ENCODE data around the gene GADD45A. TPM values are rescaled to one million over a fixed set of nuclear protein-coding genes. Genes with fewer than 3 reads are reported as not detected.

The GADD45A gene
- total RNA-seq, 2 donors from 2014 or later: 26.3 to 78.8 TPM

DNA sequence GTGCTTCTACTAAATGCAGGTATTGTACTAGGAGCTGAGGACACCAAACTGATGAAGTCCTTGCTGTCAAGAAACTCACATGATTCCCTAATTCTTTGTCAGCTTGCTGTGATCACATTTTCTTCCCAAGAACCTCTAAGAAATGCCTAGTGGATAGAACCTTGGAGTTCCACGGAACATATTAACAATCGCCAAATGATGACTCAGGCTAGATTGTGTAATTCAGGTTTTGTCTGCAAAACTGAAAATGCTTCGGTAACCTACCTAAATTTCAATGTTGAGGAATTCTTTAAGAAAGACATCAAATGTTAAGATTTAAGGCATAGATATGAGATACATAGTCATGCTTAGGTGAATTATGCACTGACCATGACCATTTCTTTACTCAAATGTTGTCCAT, 1.7 kb upstream of the GADD45A start:
- ATAC-seq (no peak), DNase-seq (ENCODE audit: low spot score in 2 of 2) (no peak)
- H3K9me3 Mint-ChIP-seq: no peaks in the 10 kb centered on the region
- H3K36me3 Mint-ChIP-seq: peaks cover 11 to 26% of the 10 kb centered on the region in 2 donors
- H3K27ac Mint-ChIP-seq: peak overlapping the region in 1 of 2 donors; percentile 99

DNA sequence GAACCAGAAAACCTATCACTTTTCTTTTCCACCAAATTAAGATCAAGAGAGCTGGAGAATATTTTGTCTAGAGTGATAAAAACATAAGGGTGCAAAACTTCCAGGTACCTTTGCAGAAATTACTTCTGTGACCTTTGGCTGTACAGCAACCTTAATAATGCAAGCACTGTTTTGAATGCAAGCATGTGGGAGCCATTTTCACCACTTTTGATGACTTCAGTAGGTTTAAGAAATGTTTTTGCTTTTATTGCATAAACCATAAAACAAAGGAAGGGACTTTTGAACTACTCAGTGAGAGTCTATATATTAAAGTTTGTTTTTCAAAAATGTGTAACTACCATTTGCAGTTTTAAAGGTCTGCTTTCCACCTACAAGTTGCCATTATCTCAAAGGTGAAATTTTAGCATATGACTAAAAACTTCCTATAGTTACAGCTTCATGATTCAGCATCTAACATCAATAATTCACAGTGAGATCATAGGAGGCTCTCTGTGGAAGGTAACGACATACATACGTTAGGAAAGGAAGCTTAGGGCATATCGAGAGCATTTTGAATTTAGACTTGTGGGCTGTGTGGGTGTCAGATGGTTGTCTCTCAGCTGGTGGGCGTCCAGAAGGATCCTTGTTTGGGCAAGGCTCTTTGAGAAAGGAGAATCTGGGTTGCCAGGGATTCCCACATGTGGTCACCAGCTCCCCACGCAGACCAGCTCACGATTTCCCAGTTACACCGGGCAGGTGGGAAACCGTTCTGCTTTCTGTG, 1.1 kb upstream of the GADD45A start:
- peak; percentile 35 to 73 for DNase-seq (ENCODE audit: low spot score in 2 of 2)
- peak; percentile 28 to 39 for ATAC-seq
- peak overlapping the region; percentile 97 to 99 for H3K27ac Mint-ChIP-seq
- H3K9me3 Mint-ChIP-seq: no peaks in the 10 kb centered on the region
- peaks cover 15 to 31% of the 10 kb centered on the region in 2 donors for H3K36me3 Mint-ChIP-seq

DNA sequence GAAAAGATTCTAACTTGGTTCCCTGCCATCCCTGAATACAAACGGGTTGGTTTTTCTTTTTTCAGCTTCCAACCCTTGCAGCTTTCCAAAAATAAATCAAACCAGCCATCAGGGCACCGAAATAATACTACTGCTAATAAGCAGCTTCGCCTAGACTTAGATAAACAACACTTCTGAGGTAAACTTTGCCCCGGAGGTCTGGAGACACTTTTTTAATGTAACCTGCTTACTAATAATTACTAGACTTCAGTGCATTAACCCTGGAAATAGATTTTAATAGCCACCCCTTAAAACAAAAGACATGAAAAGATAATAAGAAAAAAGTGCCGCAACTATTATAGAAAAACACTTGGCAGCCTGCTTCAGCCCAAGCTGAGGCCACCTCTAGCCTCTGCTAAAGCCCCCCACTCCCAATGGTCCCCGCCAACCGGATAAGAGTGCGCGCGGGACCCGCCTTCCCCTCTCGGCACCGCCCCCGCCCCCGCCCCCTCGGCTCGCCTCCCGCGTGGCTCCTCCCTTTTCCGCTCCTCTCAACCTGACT, 405 bp upstream of the GADD45A start:
- peaks cover 19 to 31% of the 10 kb centered on the region in 2 donors for H3K36me3 Mint-ChIP-seq
- no peaks in the 10 kb centered on the region for H3K9me3 Mint-ChIP-seq
- DNase-seq (ENCODE audit: low spot score in 2 of 2): no peak
- H3K27ac Mint-ChIP-seq: peak overlapping the region; percentile 97 to 99
- no peak for ATAC-seq

- H3K9me3 Mint-ChIP-seq: no peaks in the 10 kb centered on the region
- peak overlapping the region; percentile 97 to 99 for H3K27ac Mint-ChIP-seq
- peak; percentile 57 to 75 for DNase-seq (ENCODE audit: low spot score in 2 of 2)
- H3K36me3 Mint-ChIP-seq: peaks cover 19 to 31% of the 10 kb centered on the region in 2 donors
- peak; percentile 8 to 18 for ATAC-seq
These were observed 711 bp downstream of the GADD45A start for GRCh38 chr1:67685558-67686266.

DNA sequence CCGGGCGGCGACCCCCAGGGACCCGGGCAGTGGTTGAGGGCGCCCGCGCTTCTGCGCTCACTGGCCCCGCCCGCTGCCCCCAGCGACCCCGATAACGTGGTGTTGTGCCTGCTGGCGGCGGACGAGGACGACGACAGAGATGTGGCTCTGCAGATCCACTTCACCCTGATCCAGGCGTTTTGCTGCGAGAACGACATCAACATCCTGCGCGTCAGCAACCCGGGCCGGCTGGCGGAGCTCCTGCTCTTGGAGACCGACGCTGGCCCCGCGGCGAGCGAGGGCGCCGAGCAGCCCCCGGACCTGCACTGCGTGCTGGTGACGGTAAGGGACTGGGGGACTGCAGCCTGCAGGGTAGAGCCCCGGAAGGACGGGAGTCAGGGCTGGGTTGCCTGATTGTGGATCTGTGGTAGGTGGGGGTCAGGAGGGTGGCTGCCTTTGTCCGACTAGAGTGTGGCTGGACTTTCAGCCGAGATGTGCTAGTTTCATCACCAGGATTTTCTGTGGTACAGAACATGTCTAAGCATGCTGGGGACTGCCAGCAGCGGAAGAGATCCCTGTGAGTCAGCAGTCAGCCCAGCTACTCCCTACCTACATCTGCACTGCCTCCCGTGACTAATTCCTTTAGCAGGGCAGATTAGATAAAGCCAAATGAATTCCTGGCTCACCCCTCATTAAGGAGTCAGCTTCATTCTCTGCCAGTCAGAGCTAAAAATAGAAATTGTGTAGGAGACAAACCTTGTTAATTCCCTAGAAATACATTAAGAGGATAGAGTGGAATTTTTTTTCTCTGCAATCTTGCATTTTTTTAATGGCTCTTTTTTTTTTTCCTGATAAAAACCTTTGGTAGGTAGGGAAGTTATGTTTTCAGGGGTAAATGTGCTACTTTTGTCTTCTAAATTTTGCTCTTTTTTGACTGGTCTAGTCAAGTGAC, 1.5 kb downstream of the GADD45A start:
- Mint-ChIP-seq H3K27ac (peak overlapping the region; percentile 96 to 99), H3K9me3 (no peaks in the 10 kb centered on the region), H3K36me3 (peaks cover 19 to 31% of the 10 kb centered on the region in 2 donors)
- ATAC-seq: peak; percentile 7 to 61
- peak; percentile 52 to 82 for DNase-seq (ENCODE audit: low spot score in 2 of 2)

- Mint-ChIP-seq H3K9me3 (no peaks in the 10 kb centered on the region), H3K36me3 (peaks cover 19 to 31% of the 10 kb centered on the region in 2 donors), H3K27ac (peak overlapping the region in 1 of 2 donors; percentile 99)
- no peak for ATAC-seq
- no peak for DNase-seq (ENCODE audit: low spot score in 2 of 2)
These were observed 2.2 kb downstream of the GADD45A start for GRCh38 chr1:67687198-67687545.

- no peak for DNase-seq (ENCODE audit: low spot score in 2 of 2)
- H3K27ac Mint-ChIP-seq: peak overlapping the region in 1 of 2 donors; percentile 99
- ATAC-seq: no peak
- no peaks in the 10 kb centered on the region for H3K9me3 Mint-ChIP-seq
- H3K36me3 Mint-ChIP-seq: peaks cover 19 to 31% of the 10 kb centered on the region in 2 donors
These were observed 2.6 kb downstream of the GADD45A start for GRCh38 chr1:67687649-67688048.

GRCh38 chr1:67688526-67689219, 3.7 kb downstream of the GADD45A start:
- no peak for ATAC-seq
- peaks cover 19 to 31% of the 10 kb centered on the region in 2 donors for H3K36me3 Mint-ChIP-seq
- peak overlapping the region; percentile 29 to 67 for H3K27ac Mint-ChIP-seq
- no peaks in the 10 kb centered on the region for H3K9me3 Mint-ChIP-seq
- DNase-seq (ENCODE audit: low spot score in 2 of 2): no peak

DNA sequence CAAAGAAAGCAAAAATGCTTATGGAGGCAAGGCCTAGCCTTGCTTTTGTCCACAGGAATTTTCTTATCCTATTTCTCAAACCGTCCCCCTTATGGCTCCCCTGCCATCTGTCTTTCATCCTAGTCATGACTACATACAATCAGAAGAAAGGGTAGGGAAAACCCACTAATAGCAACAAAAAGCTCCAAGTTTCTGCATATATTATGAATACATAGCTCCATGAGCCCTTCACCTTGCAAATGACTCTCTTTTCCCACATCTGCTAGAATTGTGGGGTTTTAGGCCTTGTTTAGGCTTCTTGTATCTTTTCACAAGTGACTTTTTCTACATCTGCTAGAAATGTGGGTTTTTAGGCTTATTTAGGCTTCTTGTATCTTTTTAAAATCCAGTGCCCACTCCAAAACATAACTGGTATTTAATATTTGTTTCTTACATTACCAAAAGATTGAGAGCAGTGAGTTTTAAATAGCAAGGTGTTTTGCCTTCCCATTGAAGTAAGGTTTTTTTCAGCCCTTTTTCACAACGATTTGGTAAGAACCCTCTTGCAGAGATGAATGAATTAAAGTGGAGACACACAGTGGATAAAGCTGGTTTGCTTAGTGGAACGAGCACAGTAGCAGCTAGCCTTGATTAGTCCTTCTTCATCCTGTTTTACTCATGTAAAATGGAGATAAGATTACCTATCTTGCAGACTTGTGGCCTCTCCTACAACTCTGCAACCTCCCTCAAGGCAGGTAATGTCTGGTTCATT, 4.4 kb downstream of the GADD45A start:
- Mint-ChIP-seq H3K27ac (peak overlapping the region in 1 of 2 donors; percentile 67), H3K9me3 (no peaks in the 10 kb centered on the region), H3K36me3 (peaks cover 19 to 31% of the 10 kb centered on the region in 2 donors)
- DNase-seq (ENCODE audit: low spot score in 2 of 2): no peak
- no peak for ATAC-seq

GRCh38 chr1:67690018-67690363, 5.0 kb downstream of the GADD45A start:
- DNase-seq (ENCODE audit: low spot score in 2 of 2) (no peak), ATAC-seq (no peak)
- Mint-ChIP-seq H3K9me3 (no peaks in the 10 kb centered on the region), H3K36me3 (peaks cover 19 to 28% of the 10 kb centered on the region in 2 donors), H3K27ac (no peak overlapping the region)

GRCh38 chr1:67690411-67690810, 5.4 kb downstream of the GADD45A start:
- DNase-seq (ENCODE audit: low spot score in 2 of 2) (no peak), ATAC-seq (no peak)
- peaks cover 19 to 25% of the 10 kb centered on the region in 2 donors for H3K36me3 Mint-ChIP-seq
- H3K27ac Mint-ChIP-seq: no peak overlapping the region
- H3K9me3 Mint-ChIP-seq: no peaks in the 10 kb centered on the region

DNA sequence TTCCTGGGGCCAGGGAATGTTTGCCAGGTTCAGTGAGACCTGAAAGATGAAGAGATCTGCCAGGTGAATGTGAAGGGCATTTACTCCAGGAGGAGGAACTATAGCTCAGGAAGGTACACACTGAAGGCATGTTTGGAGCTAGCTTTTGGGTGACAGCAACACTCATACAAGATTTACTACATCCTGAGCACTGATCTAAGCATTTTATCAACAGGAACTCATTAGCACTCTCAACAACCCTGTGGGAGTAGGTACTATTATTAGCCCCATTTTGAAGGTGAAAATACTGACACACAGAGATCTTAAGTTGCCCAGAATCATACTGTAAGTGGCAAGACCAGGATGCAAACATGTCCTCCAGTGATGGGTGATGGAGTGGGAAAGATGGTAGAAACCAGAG, 6.7 kb downstream of the GADD45A start:
- peaks cover 14 to 20% of the 10 kb centered on the region in 2 donors for H3K36me3 Mint-ChIP-seq
- H3K27ac Mint-ChIP-seq: no peak overlapping the region
- ATAC-seq (no peak), DNase-seq (ENCODE audit: low spot score in 2 of 2) (no peak)
- H3K9me3 Mint-ChIP-seq: no peaks in the 10 kb centered on the region

- Mint-ChIP-seq H3K27ac (no peak overlapping the region), H3K9me3 (no peaks in the 10 kb centered on the region), H3K36me3 (no peaks in the 10 kb centered on the region)
- ATAC-seq (no peak), DNase-seq (ENCODE audit: low spot score in 2 of 2) (no peak)
These were observed 11.0 kb downstream of the GADD45A start for GRCh38 chr1:67695963-67696362.

GRCh38 chr1:67696708-67697107, 11.7 kb downstream of the GADD45A start:
- ATAC-seq: no peak
- no peak overlapping the region for H3K27ac Mint-ChIP-seq
- H3K9me3 Mint-ChIP-seq: no peaks in the 10 kb centered on the region
- DNase-seq (ENCODE audit: low spot score in 2 of 2): no peak
- H3K36me3 Mint-ChIP-seq: no peaks in the 10 kb centered on the region

- Mint-ChIP-seq H3K36me3 (no peaks in the 10 kb centered on the region), H3K27ac (peak overlapping the region; percentile 53 to 65), H3K9me3 (no peaks in the 10 kb centered on the region)
- ATAC-seq (no peak), DNase-seq (ENCODE audit: low spot score in 2 of 2) (no peak)
These were observed 15.2 kb downstream of the GADD45A start for GRCh38 chr1:67700220-67700619.
